Large intestine (tissue), 12 donors: ENCODE measurements around the gene SCUBE2. TPM values are rescaled to one million over a fixed set of nuclear protein-coding genes. Genes with fewer than 3 reads are reported as not detected.
A peak's percentile ranks its signal among the peaks of the same experiment; 100 is the strongest.

Experiments used
- DNase-seq, 2 donors: peaks; one replicate each; pipeline versions ENCODE4 v3.0.0 to v3.0.0-alpha.2; 2013
- H3K27ac ChIP-seq: one replicate; pipeline ENCODE4 v1.5.1; 2013; ENCODE audit warnings: low read length
- H3K27me3 ChIP-seq: 2 replicates; pipeline ENCODE4 v1.6.1; 2013; ENCODE audit warnings: low read length; ENCODE audit not compliant: control insufficient read depth, insufficient read depth
- H3K36me3 ChIP-seq: 2 replicates; pipeline ENCODE4 v1.6.1; 2013; ENCODE audit warnings: low read length; ENCODE audit not compliant: control insufficient read depth, insufficient read depth
- H3K4me1 ChIP-seq: one replicate; pipeline ENCODE4 v1.6.1; 2013; ENCODE audit warnings: low read length; ENCODE audit not compliant: control insufficient read depth, insufficient read depth
- H3K4me3 ChIP-seq: one replicate; pipeline ENCODE4 v1.5.1; 2013; ENCODE audit warnings: low read length
- H3K9me3 ChIP-seq: one replicate; pipeline ENCODE4 v1.6.1; 2013; ENCODE audit warnings: mild to moderate bottlenecking, low read depth, low read length, moderate library complexity; ENCODE audit not compliant: control insufficient read depth
- WGBS: methylation state at CpG from one replicate; pipeline ENCODE4 v1.1.5; 2013; ENCODE audit warnings: low lambda C conversion rate; ENCODE audit not compliant: insufficient coverage; 5-methylcytosine and 5-hydroxymethylcytosine counted together
- long read RNA-seq, 11 donors: transcript quantifications; one replicate each; lab custom pipeline, GENCODE V29; 2026
- polyA plus RNA-seq: library from polyadenylated mRNA; unstranded; fragments of 120-200 nt; gene quantifications from one replicate; pipeline ENCODE4 v1.2.1, GENCODE V29; 2013

SCUBE2 gene
- polyA plus RNA-seq: 10.7 TPM
- long read RNA-seq, donor 1, partial matches to known transcripts: 0 of 1 reads
- long read RNA-seq, donor 1, other reads (novel, unspliced or antisense): 0 of 1 reads
- long read RNA-seq, donor 2: 0 reads
- long read RNA-seq, donor 3: 0 reads
- long read RNA-seq, donor 4: 0 reads
- long read RNA-seq, donor 5, partial matches to known transcripts: 0 of 1 reads
- long read RNA-seq, donor 5, other reads (novel, unspliced or antisense): 0 of 1 reads
- long read RNA-seq, donor 6: 0 reads
- long read RNA-seq, donor 7, partial matches to known transcripts: 0 of 1 reads
- long read RNA-seq, donor 7, other reads (novel, unspliced or antisense): 0 of 1 reads
- long read RNA-seq, donor 8: 0 reads
- long read RNA-seq, donor 9, full-length matches to known transcripts: 3 of 3 reads
- long read RNA-seq, donor 9, partial matches to known transcripts: 0 of 3 reads
- long read RNA-seq, donor 9, other reads (novel, unspliced or antisense): 0 of 3 reads
- long read RNA-seq, donor 10: 0 reads
- long read RNA-seq, donor 11, full-length matches to known transcripts: 1 of 1 reads
- long read RNA-seq, donor 11, partial matches to known transcripts: 0 of 1 reads
- long read RNA-seq, donor 11, other reads (novel, unspliced or antisense): 0 of 1 reads

GRCh38 chr11:9091044-9091922, at the start of gene SCUBE2:
Gene SCUBE2, minus strand, starts transcription at chr11:9091599. Its CDS starts 71 bp downstream, at chr11:9091528.
- Histone ChIP-seq H3K27ac (no peak within 1 kb of the TSS), H3K27me3 (peaks cover 8% of the 10 kb centered on the region), H3K9me3 (no peaks in the 10 kb centered on the region), H3K4me3 (peak within 1 kb of the TSS; percentile 30), H3K36me3 (no peaks in the 10 kb centered on the region), H3K4me1 (peaks cover 24% of the 10 kb centered on the region)
- WGBS: no CpG with 5 or more reads among the region's 113 CpGs
- peak in 1 of 2 donors; percentile 24 for DNase-seq

- 94% methylated on average over 3 of the region's 7 CpGs for WGBS
Measured at GRCh38 chr11:9141186-9141585, 49.8 kb upstream of the SCUBE2 start.

GRCh38 chr11:9139628-9140357, 48.4 kb upstream of the SCUBE2 start:
- Histone ChIP-seq H3K27me3 (no peaks in the 10 kb centered on the region), H3K36me3 (peaks cover 40% of the 10 kb centered on the region), H3K4me1 (no peaks in the 10 kb centered on the region), H3K9me3 (no peaks in the 10 kb centered on the region), H3K4me3 (no peak overlapping the region), H3K27ac (no peak overlapping the region)
- no peak for DNase-seq
- WGBS: no CpG with 5 or more reads among the region's 7 CpGs

More at GRCh38 chr11:9141186-9141585, 49.8 kb upstream of the SCUBE2 start:
- Histone ChIP-seq H3K36me3 (peaks cover 54% of the 10 kb centered on the region), H3K4me3 (no peak overlapping the region), H3K9me3 (no peaks in the 10 kb centered on the region), H3K4me1 (no peaks in the 10 kb centered on the region), H3K27ac (no peak overlapping the region), H3K27me3 (no peaks in the 10 kb centered on the region)
- no peak for DNase-seq

GRCh38 chr11:9138612-9139579, 47.5 kb upstream of the SCUBE2 start:
- Histone ChIP-seq H3K4me3 (no peak overlapping the region), H3K27me3 (no peaks in the 10 kb centered on the region), H3K36me3 (peaks cover 32% of the 10 kb centered on the region), H3K4me1 (no peaks in the 10 kb centered on the region), H3K27ac (no peak overlapping the region), H3K9me3 (no peaks in the 10 kb centered on the region)
- WGBS: 88% methylated on average over 7 of the region's 18 CpGs
- no peak for DNase-seq

GRCh38 chr11:9138133-9138453, 46.7 kb upstream of the SCUBE2 start:
- H3K27ac ChIP-seq: no peak overlapping the region

GRCh38 chr11:9137293-9138132, 46.1 kb upstream of the SCUBE2 start:
- no CpG with 5 or more reads among the region's 10 CpGs for WGBS
- DNase-seq: peak; percentile 74 to 76
- Histone ChIP-seq H3K27me3 (no peaks in the 10 kb centered on the region), H3K4me3 (no peak overlapping the region), H3K4me1 (no peaks in the 10 kb centered on the region), H3K9me3 (no peaks in the 10 kb centered on the region), H3K36me3 (peaks cover 20% of the 10 kb centered on the region), H3K27ac (no peak overlapping the region)

More at GRCh38 chr11:9138133-9138453, 46.7 kb upstream of the SCUBE2 start:
- Histone ChIP-seq H3K9me3 (no peaks in the 10 kb centered on the region), H3K4me3 (no peak overlapping the region), H3K36me3 (peaks cover 24% of the 10 kb centered on the region), H3K4me1 (no peaks in the 10 kb centered on the region), H3K27me3 (no peaks in the 10 kb centered on the region)
- no CpG with 5 or more reads among the region's 3 CpGs for WGBS
- no peak for DNase-seq

- no peak overlapping the region for H3K4me3 ChIP-seq
- DNase-seq: no peak
- 100% methylated on average over 1 of the region's 2 CpGs for WGBS
- H3K4me1 ChIP-seq: no peaks in the 10 kb centered on the region
- H3K9me3 ChIP-seq: no peaks in the 10 kb centered on the region
- no peak overlapping the region for H3K27ac ChIP-seq
- no peaks in the 10 kb centered on the region for H3K27me3 ChIP-seq
- H3K36me3 ChIP-seq: peaks cover 14% of the 10 kb centered on the region
Measured at GRCh38 chr11:9136741-9137140, 45.3 kb upstream of the SCUBE2 start.

- Histone ChIP-seq H3K4me3 (no peak overlapping the region), H3K27ac (no peak overlapping the region), H3K27me3 (no peaks in the 10 kb centered on the region), H3K9me3 (no peaks in the 10 kb centered on the region), H3K4me1 (no peaks in the 10 kb centered on the region), H3K36me3 (no peaks in the 10 kb centered on the region)
- no peak for DNase-seq
- WGBS: no CpG with 5 or more reads among the region's 2 CpGs
Measured at GRCh38 chr11:9133956-9134355, 42.6 kb upstream of the SCUBE2 start.
